ENCODE measurements around the gene GRK5.

GRK5 gene

DNA sequence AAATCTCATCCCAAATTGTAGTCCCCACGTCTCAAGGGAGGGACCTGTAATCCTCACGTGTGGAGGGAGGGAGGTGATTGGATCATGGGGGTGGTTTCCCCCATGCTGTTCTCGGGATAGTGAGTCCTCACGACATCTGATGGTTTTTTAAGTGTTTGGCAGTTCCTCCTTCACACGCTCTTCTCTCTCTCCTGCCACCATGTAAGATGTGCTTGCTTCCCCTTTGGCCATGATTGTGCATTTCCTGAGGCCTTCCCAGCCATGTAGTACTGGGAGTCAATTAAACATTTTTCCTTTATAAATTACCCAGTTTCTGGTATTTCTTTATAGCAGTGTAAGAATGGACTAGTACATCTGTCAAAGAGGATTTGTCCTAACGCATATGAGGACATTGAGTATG lies 275.6 kb downstream of the GRK5 start:
- TF ChIP-seq, protein P1, sequence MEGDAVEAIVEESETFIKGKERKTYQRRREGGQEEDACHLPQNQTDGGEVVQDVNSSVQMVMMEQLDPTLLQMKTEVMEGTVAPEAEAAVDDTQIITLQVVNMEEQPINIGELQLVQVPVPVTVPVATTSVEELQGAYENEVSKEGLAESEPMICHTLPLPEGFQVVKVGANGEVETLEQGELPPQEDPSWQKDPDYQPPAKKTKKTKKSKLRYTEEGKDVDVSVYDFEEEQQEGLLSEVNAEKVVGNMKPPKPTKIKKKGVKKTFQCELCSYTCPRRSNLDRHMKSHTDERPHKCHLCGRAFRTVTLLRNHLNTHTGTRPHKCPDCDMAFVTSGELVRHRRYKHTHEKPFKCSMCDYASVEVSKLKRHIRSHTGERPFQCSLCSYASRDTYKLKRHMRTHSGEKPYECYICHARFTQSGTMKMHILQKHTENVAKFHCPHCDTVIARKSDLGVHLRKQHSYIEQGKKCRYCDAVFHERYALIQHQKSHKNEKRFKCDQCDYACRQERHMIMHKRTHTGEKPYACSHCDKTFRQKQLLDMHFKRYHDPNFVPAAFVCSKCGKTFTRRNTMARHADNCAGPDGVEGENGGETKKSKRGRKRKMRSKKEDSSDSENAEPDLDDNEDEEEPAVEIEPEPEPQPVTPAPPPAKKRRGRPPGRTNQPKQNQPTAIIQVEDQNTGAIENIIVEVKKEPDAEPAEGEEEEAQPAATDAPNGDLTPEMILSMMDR (IDR thresholded peaks at IDR 0.05; ENCODE audit: low read depth, low read length), result no peak
- no peak overlapping the region for H3K4me3 ChIP-seq (ENCODE audit: low read depth, low read length)

DNA sequence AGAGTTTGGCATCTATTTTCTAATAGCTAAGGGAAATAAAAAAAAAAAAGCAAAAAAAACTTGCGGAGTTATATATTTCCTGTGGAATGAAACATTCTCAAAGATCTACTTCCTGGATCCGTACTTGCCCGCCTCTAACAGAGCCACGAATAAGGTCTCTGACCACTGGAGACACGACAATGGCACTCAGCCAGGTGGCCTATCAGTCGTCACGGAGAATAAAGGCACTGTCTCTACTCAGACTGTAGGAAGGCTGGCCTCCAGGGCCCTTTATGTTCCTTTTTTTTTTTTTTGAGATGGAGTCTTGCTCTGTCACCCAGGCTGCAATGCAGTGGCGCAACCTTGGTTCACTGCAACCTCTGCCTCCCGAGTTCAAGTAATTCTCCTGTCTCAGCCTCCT lies 276.5 kb downstream of the GRK5 start:
- TF ChIP-seq, protein P1 (IDR thresholded peaks at IDR 0.05; ENCODE audit: low read depth, low read length), result no peak
- H3K4me3 ChIP-seq (ENCODE audit: low read depth, low read length), result no peak overlapping the region

DNA sequence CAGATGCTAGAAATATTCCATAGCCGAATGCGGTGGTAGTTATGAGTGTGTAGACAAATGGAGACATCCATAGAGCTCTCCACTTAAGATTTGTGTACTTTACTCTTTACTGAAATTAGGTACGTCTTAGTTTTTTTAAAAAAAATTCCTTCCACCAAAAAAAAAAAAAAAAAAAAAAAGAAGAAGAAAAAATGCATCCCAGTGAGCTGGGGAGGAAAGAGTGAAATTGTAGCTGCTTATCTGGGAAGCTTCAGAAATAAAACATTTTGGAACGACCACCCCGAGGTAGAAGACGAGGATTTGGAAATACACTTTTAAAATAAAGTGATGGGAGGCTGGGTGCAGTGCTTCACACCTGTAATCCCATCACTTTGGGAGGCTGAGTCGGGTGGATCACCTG lies 281.3 kb downstream of the GRK5 start:
- TF ChIP-seq, protein P1 (IDR thresholded peaks at IDR 0.05; ENCODE audit: low read depth, low read length), result no peak
- no peak overlapping the region for H3K4me3 ChIP-seq (ENCODE audit: low read depth, low read length)

DNA sequence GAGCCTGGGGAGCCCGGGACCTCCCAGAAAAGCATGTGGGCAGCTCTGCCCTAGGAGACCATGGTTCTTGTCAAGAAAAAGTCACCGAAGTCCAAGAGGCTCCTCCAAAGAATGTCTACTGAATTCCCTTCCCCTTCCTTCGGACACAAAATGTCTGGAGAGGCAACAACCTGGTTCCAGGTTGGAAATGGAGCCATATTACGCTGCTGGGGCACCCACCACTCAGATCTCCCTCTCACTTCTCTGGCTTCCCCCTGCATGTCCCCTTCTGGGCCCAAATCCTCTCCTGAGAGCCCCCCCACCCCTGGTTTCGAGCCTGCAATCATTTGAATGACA lies 282.6 kb downstream of the GRK5 start:
- TF ChIP-seq, protein P1 (IDR thresholded peaks at IDR 0.05; ENCODE audit: low read depth, low read length), result no peak
- H3K4me3 ChIP-seq (ENCODE audit: low read depth, low read length), result no peak overlapping the region

DNA sequence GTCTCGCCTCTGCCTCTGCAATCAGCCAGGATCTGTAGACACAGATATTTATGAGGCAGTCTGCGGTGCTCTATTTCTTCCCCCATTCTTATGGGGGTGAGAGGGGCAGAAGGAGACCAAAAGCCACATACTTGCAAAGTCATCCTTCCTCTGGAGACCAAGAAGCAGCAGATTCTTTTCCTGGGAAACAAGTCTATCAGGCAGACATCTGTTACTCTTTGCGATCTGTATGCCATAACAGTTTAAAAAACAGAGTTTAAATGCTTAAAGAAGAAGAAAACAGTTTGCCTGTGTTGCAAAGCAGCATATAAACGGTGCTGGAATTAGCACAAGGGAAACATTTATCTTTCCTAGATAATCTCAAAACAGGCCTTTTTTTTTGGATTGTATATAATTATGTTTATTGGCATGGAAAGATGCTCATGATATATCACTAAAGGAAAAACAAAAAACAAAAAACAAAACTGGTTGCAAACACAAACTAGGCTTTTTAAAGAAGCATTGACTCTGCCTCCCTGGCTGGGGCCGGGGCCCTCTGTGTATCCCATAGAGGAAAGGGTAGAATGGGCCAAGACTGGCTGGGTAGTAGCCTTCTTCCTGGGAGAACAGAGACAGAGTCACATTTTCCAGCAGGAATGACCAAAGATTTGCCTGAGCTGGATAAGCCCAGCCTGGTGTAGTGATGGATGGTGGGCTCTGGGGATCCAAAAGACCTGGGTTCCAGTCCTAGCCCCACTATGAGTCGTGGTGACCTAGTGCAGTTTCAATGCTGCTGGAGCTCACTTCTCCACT lies 284.8 kb downstream of the GRK5 start:
- TF ChIP-seq, protein P1 (IDR thresholded peaks at IDR 0.05; ENCODE audit: low read depth, low read length), result no peak
- no peak overlapping the region for H3K4me3 ChIP-seq (ENCODE audit: low read depth, low read length)

DNA sequence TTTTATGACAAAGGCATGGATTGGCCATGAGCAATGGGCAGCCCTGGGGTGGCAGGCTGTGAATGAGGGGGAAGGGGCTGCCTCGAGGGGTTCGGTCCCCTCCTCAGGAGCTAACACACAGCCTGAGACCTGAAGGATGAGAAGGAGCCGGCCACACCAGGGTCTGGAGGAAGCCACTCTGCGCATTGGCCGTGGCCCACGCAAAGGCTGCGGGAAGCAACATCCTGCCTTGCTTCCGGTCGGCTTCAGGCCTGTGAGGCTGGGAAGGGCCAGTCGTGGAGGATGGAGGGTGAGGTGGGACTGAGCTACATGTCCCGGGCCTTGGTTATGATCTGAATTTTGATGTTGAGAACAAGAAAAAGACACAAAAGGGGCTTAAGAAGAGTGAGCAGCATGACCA lies 285.8 kb downstream of the GRK5 start:
- TF ChIP-seq, protein P1 (IDR thresholded peaks at IDR 0.05; ENCODE audit: low read depth, low read length), result no peak
- no peak overlapping the region for H3K4me3 ChIP-seq (ENCODE audit: low read depth, low read length)

DNA sequence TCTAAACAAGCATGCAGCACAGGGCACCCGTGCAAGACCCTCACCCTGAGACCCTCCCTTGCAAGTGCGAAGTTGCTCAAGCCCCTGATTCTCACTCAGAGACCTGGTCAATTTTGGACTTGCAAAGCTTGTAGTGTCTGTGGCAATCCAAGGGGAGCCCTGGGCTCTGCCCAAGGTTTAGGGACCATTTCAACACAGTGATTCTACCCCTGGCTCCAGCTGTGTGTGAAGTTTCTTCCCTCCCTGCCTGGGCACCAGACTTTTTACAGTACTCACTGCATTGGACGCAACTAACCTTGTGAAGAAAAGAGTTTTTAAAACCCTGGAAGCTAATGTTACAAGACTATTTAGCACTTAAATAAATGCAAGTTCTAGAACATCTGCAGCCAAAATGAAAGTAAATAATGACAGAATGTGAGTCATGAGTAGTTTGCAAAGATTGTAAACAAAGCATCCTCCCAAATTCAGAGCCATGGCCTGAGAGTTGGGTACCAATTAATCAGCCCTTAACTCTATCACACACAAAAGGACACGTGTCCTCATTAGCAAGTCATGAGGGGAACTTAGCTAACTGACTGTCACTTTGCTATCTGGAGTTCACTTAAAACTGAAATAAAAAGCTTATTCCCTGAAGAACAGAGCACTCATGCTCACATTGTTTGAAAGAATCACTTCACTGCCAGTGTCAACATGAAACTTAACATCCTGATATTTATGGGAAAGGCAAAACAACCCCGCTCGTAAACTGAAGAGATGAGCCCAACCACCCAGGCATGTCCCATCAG lies 287.1 kb downstream of the GRK5 start:
- no peak overlapping the region for H3K4me3 ChIP-seq (ENCODE audit: low read depth, low read length)
- TF ChIP-seq, protein P1 (IDR thresholded peaks at IDR 0.05; ENCODE audit: low read depth, low read length), result no peak

Measured in WI38 (cell line).